Suprapubic skin (tissue), 4 donors: Measurements from ENCODE around the gene PLEKHG3.

Experiments
- CTCF ChIP-seq, 2 donors: fragments of 200-600 bp in 1 of 2; fragments of 450-650 bp in 1 of 2; sonication (generic) in 1 of 2; IDR thresholded peaks; one replicate each; pipeline ENCODE4 v1.5.1; 2016 to 2019; ENCODE audit warnings: antibody characterized with exemption in 2 of 2, mild to moderate bottlenecking in 1 of 2, moderate library complexity in 1 of 2
- EP300 ChIP-seq: sonication (generic); formaldehyde crosslinking; IDR thresholded peaks from one replicate; pipeline ENCODE4 v1.6.1; 2017; ENCODE audit warnings: antibody characterized with exemption
- POLR2A ChIP-seq, 2 donors: fragments of 450-650 bp; IDR thresholded peaks; one replicate each; pipeline ENCODE4 v1.6.1; 2017; ENCODE audit warnings: antibody characterized with exemption in 2 of 2, mild to moderate bottlenecking in 2 of 2, moderate library complexity in 2 of 2
- POLR2AphosphoS5 ChIP-seq, 3 donors: sonication (generic); formaldehyde crosslinking; IDR thresholded peaks; one replicate each; pipeline ENCODE4 v1.6.1; 2017; ENCODE audit warnings: antibody characterized with exemption in 3 of 3

DNA sequence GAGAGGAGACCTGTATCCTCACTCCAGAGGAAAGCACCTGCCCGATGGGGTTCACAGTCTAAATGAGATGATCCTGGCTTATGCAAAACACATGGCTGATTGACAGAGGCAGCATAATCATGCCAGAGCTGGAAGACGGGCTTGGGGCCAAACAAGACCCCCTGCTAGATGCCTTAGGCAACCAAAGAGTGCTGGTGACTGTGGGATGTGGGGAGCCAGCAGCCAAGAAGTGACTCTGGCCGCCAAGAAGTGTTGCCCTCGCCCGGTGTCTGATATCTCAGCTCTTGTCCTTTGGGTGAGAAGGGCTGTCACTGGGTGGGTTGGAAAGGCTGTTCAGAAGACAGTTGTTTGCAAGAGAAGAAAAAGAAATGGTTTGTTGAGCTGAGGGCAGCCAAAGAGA lies 56.7 kb downstream of the PLEKHG3 start:
- TF ChIP-seq EP300 (no peak), CTCF (IDR thresholded peaks at IDR 0.05) (no peak), POLR2A (IDR thresholded peaks at IDR 0.05) (no peak), POLR2AphosphoS5 (IDR thresholded peaks at IDR 0.05) (no peak)
